Globus pallidus (tissue), 1 donor: Measurements from ENCODE around the gene CMIP.
A peak's percentile ranks its signal among the peaks of the same experiment; 100 is the strongest.
"Not testable (repeated sequence)": the region's sequence is repeated elsewhere in the genome, so short reads cannot be mapped to it uniquely, and the experiment has no call there.

ENCODE experiments used
- DNase-seq: peaks from one replicate; pipeline ENCODE4 v3.0.0-alpha.2; 2015; ENCODE audit warnings: low spot score

CMIP gene

DNA sequence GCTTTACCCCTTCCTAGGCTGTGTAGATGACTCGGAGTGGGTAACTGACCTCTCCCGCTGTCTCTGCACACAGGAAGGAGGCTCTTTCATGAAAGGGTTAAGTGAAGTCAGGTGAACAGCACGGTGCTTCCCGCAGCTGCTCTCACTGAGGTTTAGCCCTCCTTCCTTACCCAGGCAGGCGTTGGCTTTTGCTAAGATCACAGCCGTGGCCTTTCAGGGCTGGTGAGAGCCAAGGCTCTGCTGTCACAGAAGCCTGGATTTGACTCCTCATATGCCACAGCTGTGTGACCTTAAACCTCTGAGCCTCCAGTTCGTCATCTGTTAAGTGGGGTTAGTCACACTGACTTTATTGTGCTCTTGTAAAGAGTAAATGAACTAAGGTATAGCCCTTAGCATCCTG lies 243.6 kb downstream of the CMIP start:
- no peak for DNase-seq

DNA sequence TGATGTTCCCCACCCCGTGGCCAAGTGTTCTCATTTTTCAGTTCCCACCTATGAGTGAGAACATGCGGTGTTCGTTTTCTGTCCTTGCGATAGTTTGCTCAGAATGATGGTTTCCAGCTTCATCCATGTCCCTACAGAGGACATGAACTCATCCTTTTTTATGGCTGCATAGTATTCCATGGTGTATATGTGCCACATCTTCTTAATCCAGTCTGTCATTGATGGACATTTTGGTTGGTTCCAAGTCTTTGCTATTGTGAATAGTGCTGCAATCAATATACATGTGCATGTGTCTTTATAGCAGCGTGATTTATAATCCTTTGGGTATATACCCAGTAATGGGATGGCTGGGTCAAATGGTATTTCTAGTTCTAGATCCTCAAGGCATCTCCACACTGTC lies 244.2 kb downstream of the CMIP start:
- DNase-seq, result not testable (repeated sequence)

DNA sequence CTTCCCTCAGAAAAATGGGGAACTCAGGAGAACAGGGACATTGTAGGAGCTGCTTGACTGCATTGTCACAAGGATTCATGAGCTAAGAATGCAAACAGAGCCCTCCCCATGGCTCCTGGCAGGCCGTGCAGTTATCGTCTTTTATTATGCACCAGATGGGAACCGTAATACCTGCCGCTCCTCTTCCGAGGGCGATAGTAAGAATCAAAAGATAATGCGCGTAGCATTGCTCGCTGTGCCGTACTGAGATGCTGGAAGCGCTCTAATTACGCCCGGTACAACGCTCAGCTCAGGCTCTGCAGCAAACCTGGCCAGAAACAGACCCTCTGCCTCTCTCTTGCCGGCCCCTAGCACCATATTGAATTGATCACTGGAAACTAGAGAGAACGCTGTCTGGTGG lies 247.4 kb downstream of the CMIP start:
- no peak for DNase-seq

DNA sequence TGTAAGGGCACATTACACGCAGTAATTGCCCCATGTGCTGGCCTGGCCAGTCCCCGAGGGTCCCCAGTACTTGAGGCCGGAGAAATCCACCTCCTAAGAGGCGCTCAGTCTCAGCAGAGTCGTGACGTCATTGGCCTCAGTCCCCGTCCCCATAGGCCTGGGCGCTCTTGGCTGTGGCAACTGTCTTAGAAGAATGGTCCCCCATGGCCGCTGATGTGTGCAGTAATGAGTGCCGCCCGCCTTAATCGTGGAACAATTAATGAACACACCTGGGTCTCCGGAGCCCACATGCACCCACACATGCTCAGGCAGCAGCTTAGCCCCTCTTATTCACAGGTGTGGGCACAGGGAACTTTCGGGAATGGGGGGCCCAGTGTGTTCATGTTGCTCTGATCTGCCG lies 248.0 kb downstream of the CMIP start:
- DNase-seq, result no peak

DNA sequence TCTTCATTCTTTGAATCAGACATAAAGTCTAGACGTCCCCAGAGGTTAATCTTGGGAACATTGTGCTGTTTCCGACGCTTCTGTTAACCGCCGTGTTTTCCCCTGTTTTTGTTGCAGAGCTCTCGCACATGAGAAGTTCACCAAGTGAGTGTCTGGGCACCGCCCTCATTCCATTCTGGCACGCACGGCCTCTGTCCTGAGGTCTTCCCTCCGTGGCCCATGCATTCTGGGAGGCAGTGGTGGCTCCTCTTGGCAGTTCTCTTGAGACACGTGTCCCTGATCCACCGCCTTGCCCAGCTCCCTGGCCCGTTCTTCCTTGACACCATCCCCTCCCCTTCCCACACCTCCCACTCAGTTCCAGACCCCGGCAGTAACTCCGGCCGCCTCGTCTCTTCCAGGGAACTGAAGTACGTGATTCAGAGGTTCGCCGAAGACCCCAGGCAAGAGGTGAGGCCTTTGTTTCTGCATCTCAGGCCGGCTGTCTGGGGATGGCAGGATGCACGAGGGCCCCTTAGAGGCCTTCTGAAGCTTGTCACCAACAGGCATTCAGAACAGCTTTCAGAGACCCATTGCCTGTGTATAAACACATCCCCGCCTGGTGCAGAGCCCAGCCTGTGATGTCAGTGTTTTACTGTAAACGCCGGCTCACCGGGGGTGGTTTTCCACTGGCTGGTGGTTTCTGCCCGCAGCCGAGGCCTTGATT lies 248.6 kb downstream of the CMIP start:
- DNase-seq, result peak; percentile 22

- DNase-seq, result no peak
These were observed 249.2 kb downstream of the CMIP start for GRCh38 chr16:81693744-81694303.

DNA sequence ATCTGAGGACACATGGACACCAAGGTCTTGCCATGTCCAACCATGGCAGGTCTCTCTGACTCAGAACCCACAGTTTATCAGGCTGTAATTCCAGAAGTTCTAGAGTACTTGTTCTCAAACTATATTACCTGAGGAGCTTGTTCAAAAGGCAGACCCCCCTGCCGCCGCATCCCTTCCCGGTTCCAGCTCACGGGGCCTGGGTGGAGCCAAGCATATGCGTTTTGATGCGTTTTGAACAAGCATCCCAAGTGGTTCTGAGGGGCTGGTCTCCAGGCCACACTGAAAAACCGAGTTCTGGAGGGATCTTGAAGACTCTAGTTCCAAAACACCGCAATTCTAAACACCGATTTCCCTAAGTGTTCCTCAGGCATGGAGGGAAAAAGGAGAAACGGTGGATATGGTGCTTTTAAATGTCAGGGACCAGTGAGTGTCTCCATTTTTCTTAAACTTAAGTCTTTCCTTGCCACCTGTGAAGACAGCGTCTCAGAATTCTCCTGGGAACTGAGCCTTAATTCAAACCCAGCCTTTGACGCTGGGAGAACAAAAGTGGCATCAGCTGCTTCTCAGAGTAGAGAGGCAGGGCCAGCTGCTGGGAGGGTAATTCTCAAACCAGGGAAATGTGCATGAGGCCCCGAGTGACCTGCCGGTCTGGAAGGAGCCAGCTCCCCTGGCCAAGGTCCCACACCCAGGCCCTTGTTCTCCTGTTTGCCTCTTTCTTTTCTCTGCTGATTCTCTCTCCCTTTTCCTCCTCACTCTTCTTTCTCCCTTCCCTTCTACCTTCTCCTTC lies 250.1 kb downstream of the CMIP start:
- peak; percentile 53 for DNase-seq

GRCh38 chr16:81695321-81696165 lies 250.9 kb downstream of the CMIP start:
- DNase-seq, result no peak

- DNase-seq, result no peak
These were observed 251.8 kb downstream of the CMIP start for GRCh38 chr16:81696166-81696960.

GRCh38 chr16:81696961-81697615 lies 252.5 kb downstream of the CMIP start:
- DNase-seq, result peak; percentile 49

- peak; percentile 53 for DNase-seq
These were observed 253.2 kb downstream of the CMIP start for GRCh38 chr16:81697616-81698309.

GRCh38 chr16:81698310-81698641 lies 253.7 kb downstream of the CMIP start:
- DNase-seq, result no peak

- no peak for DNase-seq
These were observed 255.0 kb downstream of the CMIP start for GRCh38 chr16:81699596-81699995.

DNA sequence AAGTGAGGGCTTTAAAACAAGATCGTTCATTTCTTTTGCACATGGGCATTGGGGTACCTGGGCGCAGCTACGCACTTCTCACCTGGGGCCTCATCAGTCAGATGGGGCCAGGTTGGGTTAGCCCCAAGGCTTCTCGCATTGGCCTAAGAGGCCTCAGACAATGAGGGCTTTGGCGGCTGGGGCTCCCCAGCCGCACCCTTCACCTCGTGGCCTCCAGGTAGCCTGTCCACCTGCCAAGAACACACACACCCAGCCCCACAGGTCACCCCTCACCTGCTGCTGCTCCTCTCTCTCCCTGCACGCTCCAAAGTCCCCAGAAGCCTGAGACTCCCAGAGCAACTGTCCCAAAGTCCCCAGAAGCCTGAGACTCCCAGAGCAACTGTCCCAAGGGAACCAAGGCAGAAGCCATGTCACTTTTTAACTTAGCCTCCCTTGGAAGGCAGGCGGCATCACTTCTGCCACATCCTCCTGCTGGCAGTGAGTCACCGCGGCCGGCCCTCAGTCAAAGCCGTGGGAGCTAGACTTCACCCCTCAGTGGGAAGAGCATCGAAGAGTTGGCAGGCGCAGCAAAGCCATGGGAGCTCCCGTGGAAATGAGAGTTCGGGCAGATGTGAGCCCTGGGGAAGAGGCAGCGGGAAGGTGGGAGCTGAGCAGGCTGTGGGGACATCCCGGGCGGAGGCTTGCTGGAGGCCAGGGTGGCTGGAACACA lies 255.6 kb downstream of the CMIP start:
- DNase-seq, result no peak

GRCh38 chr16:81700780-81701165 lies 256.2 kb downstream of the CMIP start:
- DNase-seq, result no peak

DNA sequence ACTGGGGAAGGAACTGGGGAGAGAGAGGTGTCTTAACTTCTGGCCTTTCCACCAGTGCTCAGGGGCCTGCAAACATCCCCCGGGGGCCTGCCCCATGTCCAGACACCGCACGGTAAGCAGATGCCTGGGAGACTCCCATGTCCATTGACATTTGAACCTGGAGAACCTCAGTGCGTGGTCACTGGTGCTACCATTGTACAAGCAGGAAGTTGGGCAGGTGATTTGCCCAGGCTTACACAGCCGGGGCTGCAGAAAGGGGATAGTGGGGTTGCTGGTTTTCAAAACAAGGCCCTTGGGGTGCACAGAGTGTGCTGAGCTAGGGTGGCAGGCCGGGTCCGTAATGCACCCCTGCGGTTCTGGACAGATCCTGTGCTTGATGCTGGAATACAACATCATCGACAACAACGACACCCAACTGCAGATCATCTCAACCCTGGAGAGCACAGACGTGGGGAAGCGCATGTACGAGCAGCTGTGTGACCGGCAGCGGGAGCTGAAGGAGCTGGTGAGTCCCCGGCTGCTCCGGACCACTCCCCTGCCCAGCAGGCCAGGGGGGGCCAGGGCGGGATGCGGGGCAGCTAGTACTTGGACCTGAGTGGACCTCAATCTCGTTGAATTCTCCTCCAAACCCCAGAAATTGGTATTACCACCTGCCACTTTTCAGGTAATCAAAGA lies 256.8 kb downstream of the CMIP start:
- DNase-seq, result no peak

DNA sequence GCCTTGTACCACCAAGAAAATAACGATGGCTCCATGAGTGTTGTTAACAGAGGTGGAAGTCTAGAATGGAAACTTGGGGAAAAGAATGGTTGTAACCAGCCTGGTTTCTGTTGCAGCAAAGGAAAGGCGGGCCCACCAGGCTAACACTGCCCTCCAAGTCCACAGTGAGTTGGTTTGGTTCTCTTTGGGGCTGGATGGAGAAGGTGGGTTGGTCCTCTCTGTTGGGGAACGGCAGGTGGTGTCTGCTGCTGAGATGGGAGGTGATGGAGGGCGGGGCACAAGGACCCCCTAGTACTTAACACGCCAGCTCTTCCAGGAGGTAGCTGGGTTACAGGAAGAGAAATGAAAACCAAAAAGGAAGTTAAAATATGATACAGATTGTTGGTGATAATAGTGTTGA lies 257.9 kb downstream of the CMIP start:
- no peak for DNase-seq

GRCh38 chr16:81703177-81704155 lies 258.9 kb downstream of the CMIP start:
- no peak for DNase-seq
